ENCODE measurements around the gene PER1. TPM values are rescaled to one million over a fixed set of nuclear protein-coding genes. Genes with fewer than 3 reads are reported as not detected.

PER1 gene
- total and polyA plus RNA-seq, 9 of the 15 experiments (the other 6 are each of a cell fraction or from before 2014, with no cell fraction given): 0.13 to 26.0 (median 3.4) TPM

- TF ChIP-seq TSHZ1 (CRISPR knock-in tag; IDR thresholded peaks at IDR 0.05) (0 out of 2 replicates have a peak, but pooled peaks have one; percentile 58), NUFIP1 (IDR thresholded peaks at IDR 0.05; ENCODE audit: partially characterized antibody) (peak; percentile 100), GABPA (tag; conservative IDR thresholded peaks at IDR 0.05; ENCODE audit: low read depth) (peak; percentile 69), MTA3 (IDR thresholded peaks at IDR 0.05; ENCODE audit: borderline replicate concordance) (peak; percentile 98), ZC3H8 (IDR thresholded peaks at IDR 0.05) (peak; percentile 99), PTRF (tag; IDR thresholded peaks at IDR 0.05) (no peak), HMGXB4 (CRISPR knock-in tag; IDR thresholded peaks at IDR 0.05) (peak; percentile 65; the same call in 1 of the 2 replicates), GATAD2A (IDR thresholded peaks at IDR 0.05) (peak; percentile 98), ZBTB2 (IDR thresholded peaks at IDR 0.05) (peak; percentile 89; the same call in 1 of the 2 replicates), ZNF561 (CRISPR knock-in tag; conservative IDR thresholded peaks at IDR 0.05) (0 out of 2 replicates have a peak, but pooled peaks have one; percentile 38), ZNF609 (CRISPR knock-in tag; IDR thresholded peaks at IDR 0.05; ENCODE audit: borderline replicate concordance) (peak; percentile 88; the same call in 1 of the 2 replicates), CCNT2 (IDR thresholded peaks at IDR 0.05; ENCODE audit: borderline replicate concordance, extremely low read depth, insufficient read length, low read depth, low read length) (peak; percentile 77)
Observed at GRCh38 chr17:8173056-8173870, 21.1 kb upstream of the PER1 start (continued).

Measured in K562 (cell line).